ENCODE measurements around the gene ZXDC. TPM values are rescaled to one million over a fixed set of nuclear protein-coding genes. Genes with fewer than 3 reads are reported as not detected.
A peak's percentile ranks its signal among the peaks of the same experiment; 100 is the strongest.

ZXDC gene
- total RNA-seq, 1 experiment from 2014 or later = 28.3 TPM

GRCh38 chr3:126431103-126431534, 44.6 kb downstream of the ZXDC start:
- Histone ChIP-seq H2BK20ac (ENCODE audit: low read depth, low read length, poor library complexity, severe bottlenecking) (no peak overlapping the region), H4K20me1 (ENCODE audit: control insufficient read depth, insufficient read depth, insufficient read length) (no peaks in the 10 kb centered on the region), H4K5ac (ENCODE audit: insufficient read length, low read depth, low read length) (no peak overlapping the region), H3K56ac (ENCODE audit: insufficient read length, low read depth, low read length) (no peak overlapping the region), H2AFZ (ENCODE audit: low read length) (no peak overlapping the region), H3K9ac (ENCODE audit: extremely low read depth, insufficient read length, low read length) (no peak overlapping the region), H2AK5ac (ENCODE audit: insufficient read length, low read length) (no peak overlapping the region), H3K14ac (ENCODE audit: insufficient read depth, low read length) (no peak overlapping the region), H2BK5ac (ENCODE audit: insufficient read length, low read length) (no peak overlapping the region), H2BK12ac (ENCODE audit: insufficient read length, low read depth, low read length) (no peak overlapping the region), H3K18ac (ENCODE audit: insufficient read length, low read depth, low read length) (no peak overlapping the region), H3K4me1 (ENCODE audit: insufficient read depth, low read length) (no peaks in the 10 kb centered on the region), H3K27ac (ENCODE audit: insufficient read length, low read depth, low read length) (no peak overlapping the region), H3K4me2 (ENCODE audit: insufficient read depth, insufficient read length, low read length) (no peak overlapping the region), H3K79me1 (ENCODE audit: insufficient read depth, low read depth, low read length, poor library complexity, severe bottlenecking) (no peaks in the 10 kb centered on the region), H3K79me2 (ENCODE audit: insufficient read depth, low read length) (no peaks in the 10 kb centered on the region), H4K8ac (replicated peaks; ENCODE audit: insufficient read length, low read depth, low read length) (no peak overlapping the region), H2BK120ac (ENCODE audit: low read depth, low read length, poor library complexity, severe bottlenecking) (no peak overlapping the region), H3K23me2 (ENCODE audit: insufficient read length, low read depth, low read length, poor library complexity, severe bottlenecking) (no peaks in the 10 kb centered on the region), H3T11ph (ENCODE audit: low read length) (no peak overlapping the region), H3K23ac (ENCODE audit: insufficient read length, low read depth, low read length) (no peak overlapping the region), H3K9me3 (ENCODE audit: control insufficient read depth, low read depth, low read length) (peaks cover under 1% of the 10 kb centered on the region), H2BK15ac (ENCODE audit: low read depth, low read length) (no peak overlapping the region), H3K4ac (ENCODE audit: low read depth, low read length) (no peak overlapping the region), H4K91ac (ENCODE audit: insufficient read length, low read depth, low read length) (no peak overlapping the region), H3K27me3 (ENCODE audit: insufficient read depth, low read length) (no peaks in the 10 kb centered on the region)
- WGBS (ENCODE audit: extremely low coverage, insufficient read length, low lambda C conversion rate) = no CpG with 5 or more reads among the region's 1 CpG
- H3K9me3 Mint-ChIP-seq = peaks cover 3 to 13% of the 10 kb centered on the region in 2 experiments
- H3K36me3 Mint-ChIP-seq (ENCODE audit: insufficient read depth in 1 of 3, low read depth in 3 of 3) = peaks cover 2 to 14% (median 7%) of the 10 kb centered on the region in 3 experiments; a peak in 5 of 7 replicates
- H3K27me3 Mint-ChIP-seq (ENCODE audit: low read depth) = peaks cover 2% of the 10 kb centered on the region
- no peak overlapping the region for H3K4me3 Mint-ChIP-seq
- 0 out of 4 replicates have a peak, but pooled peaks cover 0 to 2% of the 10 kb centered on the region in 2 experiments for H3K4me1 Mint-ChIP-seq
- no peak for TF ChIP-seq CTCF (conservative IDR thresholded peaks at IDR 0.05)
- no peak overlapping the region for H3K27ac Mint-ChIP-seq
- DNase-seq = peak; percentile 17
